A549 (cell line): ENCODE measurements around the gene ZCCHC17.

Source experiments
- CHD2 ChIP-seq: fragments of 150-350 bp; IDR thresholded peaks from 2 replicates; pipeline ENCODE4 v1.6.1; 2014; ENCODE audit warnings: low read length; ENCODE audit not compliant: partially characterized antibody
- ZSCAN20 ChIP-seq: fragments of 250-450 bp; sonication (Bioruptor Pico); IDR thresholded peaks from 2 replicates; pipeline ENCODE4 v1.8.0; 2022; ENCODE audit warnings: mild to moderate bottlenecking, moderate library complexity
- TF ChIP-seq, protein P1 (sequence below): fragments of >200 bp; sonication (Bioruptor Twin); formaldehyde crosslinking; IDR thresholded peaks from 3 replicates; pipeline ENCODE4 v1.5.1; 2016

- TF ChIP-seq, protein P1, sequence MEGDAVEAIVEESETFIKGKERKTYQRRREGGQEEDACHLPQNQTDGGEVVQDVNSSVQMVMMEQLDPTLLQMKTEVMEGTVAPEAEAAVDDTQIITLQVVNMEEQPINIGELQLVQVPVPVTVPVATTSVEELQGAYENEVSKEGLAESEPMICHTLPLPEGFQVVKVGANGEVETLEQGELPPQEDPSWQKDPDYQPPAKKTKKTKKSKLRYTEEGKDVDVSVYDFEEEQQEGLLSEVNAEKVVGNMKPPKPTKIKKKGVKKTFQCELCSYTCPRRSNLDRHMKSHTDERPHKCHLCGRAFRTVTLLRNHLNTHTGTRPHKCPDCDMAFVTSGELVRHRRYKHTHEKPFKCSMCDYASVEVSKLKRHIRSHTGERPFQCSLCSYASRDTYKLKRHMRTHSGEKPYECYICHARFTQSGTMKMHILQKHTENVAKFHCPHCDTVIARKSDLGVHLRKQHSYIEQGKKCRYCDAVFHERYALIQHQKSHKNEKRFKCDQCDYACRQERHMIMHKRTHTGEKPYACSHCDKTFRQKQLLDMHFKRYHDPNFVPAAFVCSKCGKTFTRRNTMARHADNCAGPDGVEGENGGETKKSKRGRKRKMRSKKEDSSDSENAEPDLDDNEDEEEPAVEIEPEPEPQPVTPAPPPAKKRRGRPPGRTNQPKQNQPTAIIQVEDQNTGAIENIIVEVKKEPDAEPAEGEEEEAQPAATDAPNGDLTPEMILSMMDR: no peak
- TF ChIP-seq CHD2 (no peak), ZSCAN20 (CRISPR knock-in tag) (no peak)
These were observed 79.7 kb downstream of the ZCCHC17 start for GRCh38 chr1:31376375-31377134.
